ENCODE results near the gene CHRM5.
"Not testable (repeated sequence)": the region's sequence is repeated elsewhere in the genome, so short reads cannot be mapped to it uniquely, and the experiment has no call there.

Gene CHRM5

DNA sequence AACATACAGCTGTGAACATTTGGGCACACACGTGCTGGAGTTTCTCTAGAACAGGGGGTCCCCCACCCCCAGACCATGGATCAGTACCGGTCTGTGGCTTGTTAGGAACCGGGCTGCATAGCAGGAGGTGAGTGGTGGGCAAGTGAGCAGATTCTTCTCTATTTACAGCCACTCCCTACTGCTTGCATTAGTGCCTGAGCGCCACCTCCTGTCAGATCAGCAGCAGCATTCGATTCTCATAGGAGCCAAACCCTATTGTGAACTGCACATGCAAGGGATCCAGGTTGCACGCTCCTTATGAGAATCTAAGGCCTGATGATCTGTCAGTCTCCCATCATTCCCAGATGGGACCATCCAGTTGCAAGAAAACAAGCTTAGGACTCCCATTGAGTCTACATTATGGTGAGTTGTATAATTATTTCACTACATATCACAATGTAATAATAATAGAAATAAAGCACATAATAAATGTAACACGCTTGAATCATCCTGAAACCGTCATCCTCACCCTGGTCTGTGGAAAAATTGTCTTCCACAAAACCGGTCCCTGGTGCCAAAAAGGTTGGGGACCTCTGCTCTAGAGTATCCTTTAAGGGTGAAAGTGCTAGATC is 25.8 kb downstream of the CHRM5 start:
- DNase-seq = no peak

DNA sequence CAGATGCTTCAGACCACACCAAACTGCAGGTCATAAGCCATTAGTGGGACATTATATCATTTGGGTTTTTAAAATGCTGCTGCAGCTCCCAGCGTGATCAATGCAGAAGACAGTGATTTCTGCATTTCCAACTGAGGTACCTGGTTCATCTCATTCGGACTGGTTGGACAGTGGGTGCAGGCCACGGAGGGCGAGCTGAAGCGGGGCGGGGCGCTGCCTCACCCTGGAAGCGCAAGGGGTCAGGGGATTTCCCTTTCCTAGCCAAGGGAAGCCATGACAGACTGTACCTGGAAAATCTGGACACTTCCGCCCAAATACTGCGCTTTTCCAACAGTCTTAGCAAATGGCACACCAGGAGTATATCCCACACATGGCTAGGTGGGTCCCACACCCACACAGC is 27.4 kb downstream of the CHRM5 start:
- DNase-seq = not testable (repeated sequence)

DNA sequence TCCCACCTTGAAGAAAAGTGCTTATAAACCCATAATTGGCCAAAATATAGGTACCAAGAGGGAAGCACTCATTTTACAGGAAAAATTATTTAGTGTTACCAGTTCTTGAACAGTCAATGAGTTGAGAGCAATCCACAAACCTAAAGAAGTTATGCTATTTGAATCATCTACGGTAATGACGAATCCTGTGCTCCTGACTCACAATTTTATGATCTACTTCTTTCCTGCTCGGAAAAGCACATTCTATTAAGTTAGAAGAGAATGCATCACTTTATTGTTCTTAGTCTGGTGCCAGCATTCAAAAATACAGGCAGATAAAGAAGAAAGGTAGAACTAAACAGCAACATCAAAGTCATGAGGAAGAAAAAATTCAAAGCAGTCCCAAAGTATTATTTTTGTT is 33.2 kb downstream of the CHRM5 start:
- DNase-seq = no peak

- no peak for DNase-seq
These were observed 38.1 kb downstream of the CHRM5 start for GRCh38 chr15:34006381-34006780.

DNA sequence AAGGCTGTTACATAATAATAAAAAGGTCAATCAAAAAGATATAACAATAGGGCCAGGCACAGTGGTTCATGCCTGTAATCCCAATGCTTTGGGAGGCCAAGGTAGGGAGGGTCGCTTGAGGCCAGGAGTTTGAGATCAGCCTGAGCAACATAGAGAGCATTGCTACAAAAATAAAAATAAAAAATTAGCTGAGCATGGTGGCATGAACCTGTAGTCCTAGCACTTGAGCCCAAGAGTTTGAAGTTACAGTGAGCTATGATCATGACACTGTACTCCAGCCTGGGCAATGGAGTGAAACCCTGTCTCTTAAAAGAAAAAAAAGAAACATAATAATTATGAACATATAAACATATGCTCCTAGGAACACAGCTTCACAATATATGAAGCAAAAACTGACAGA is 41.4 kb downstream of the CHRM5 start:
- no peak for DNase-seq

DNA sequence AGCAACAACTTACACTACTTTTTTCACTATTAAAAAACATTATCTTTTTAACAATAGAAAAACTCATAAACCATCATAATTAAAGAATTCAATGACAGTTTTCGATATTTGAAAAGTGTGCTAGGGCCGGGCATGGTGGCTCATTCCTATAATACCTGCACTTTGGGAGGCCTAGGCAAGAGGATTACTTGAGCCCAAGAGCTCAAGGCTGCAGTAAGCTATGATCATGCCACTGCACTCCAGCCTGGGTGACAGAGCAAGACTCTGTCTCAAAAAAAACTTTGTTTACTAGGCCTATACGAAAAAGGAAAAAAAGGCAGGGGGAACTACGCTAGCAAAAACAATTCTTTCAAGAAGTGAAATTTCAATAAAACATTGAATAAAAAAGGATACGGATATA is 42.6 kb downstream of the CHRM5 start:
- no peak for DNase-seq

DNA sequence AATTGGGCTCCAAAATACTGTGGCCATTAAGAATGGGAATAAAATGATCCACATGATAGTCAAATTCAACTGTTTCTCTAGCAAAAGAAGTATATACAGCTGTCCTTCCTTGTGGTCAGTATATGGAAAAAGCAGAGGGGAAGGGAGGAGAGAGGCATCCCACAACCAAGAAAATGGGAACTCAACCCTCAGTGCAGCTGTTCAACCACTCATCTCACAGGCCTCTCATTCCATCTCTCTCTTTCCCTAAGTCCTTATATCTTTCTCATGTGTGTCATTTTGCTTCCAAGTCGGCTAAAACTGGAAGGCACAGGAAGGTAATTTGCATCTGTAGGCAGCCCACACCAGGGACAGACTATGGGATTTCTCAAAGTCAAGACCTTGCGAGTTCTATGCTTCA is 43.2 kb downstream of the CHRM5 start:
- no peak for DNase-seq

DNA sequence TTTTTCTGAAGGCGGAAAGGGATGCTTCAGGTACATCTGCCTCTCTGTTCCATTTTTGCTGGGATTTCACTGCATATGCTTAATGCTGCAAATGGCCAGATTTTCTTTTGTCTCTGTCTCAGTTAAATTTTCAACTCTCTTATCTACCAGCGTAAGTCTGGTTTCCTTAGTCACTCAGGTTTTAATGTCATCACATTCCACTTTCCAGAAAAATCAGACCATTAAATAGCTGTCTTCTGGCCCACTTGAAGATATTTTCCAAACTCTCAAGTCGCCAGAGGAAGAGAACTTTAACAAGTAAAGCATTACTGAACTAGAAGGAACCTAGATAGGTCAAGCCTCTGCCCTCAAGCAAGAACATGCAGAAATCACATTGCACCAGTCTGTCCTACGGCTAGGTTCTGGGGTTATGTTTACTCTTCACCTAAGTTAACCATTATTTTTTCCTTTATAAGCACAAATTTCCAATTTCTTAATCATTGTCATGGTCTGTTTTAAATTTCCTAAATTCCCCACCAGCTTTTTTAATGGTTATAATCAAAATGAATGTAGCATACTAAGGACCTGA is 44.2 kb downstream of the CHRM5 start:
- DNase-seq = no peak

GRCh38 chr15:34013746-34014145 is 45.4 kb downstream of the CHRM5 start:
- no peak for DNase-seq

DNA sequence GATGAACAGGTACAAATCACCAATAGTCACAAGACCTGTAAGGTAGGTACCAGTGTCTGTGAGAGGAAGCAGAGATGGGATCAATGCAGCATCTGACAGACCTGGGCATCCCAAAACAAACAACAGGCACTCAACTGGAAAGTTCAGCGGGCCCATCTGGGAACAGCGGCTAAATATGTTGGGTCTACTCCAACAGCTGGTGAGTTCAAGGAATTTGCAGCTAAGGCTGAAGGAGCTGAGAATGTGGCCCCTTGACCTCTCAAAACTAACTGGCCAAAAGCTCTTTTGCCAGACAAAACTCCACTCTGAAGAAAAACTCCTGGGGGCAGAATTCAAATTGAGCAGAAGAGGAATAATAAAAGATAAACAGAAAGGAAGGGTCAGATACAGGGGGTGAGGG is 46.3 kb downstream of the CHRM5 start:
- DNase-seq = no peak

DNA sequence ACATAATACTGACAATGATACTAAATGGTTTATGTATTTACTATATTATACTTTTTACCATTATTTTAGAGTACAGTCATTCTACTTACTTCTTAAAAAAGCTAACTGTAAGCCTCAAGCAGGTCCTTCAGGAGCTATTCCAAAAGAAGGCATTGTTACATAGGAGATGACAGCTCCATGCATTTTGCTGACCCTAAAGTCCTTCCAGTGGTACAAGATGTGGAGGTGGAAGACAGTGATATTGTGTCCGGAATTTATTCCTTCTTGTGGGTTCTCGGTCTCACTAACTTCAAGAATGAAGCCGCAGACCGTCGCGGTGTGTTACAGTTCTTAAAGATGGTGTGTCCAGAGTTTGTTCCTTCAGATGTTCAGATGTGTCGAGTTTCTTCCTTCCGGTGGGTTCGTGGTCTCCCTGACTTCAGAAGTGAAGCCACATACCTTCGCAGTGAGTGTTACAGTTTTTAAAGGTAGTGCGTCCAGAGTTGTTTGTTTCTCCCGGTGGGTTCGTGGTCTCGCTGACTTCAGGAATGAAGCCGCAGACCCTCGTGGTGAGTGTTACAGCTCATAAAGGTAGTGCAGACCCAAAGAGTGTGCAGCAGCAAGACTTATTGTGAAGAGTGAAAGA is 49.8 kb downstream of the CHRM5 start:
- no peak for DNase-seq

DNA sequence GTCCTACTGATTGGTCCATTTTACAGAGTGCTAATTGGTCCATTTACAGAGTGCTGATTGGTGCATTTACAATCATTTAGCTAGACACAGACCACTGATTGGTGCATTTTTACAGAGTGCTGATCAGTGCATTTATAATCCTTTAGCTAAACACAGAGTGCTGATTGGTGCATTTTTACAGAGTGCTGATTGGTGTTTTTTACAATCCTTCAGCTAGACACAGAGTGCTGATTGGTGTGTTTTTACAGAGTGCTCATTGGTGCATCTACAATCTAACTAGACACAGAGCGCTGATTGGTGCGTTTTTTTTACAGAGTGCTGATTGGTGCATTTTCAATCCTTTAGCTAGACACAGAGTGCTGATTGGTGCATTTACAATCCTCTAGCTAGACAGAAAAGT is 50.4 kb downstream of the CHRM5 start:
- not testable (repeated sequence) for DNase-seq

- DNase-seq = no peak
These were observed 51.2 kb downstream of the CHRM5 start for GRCh38 chr15:34019369-34019990.

DNA sequence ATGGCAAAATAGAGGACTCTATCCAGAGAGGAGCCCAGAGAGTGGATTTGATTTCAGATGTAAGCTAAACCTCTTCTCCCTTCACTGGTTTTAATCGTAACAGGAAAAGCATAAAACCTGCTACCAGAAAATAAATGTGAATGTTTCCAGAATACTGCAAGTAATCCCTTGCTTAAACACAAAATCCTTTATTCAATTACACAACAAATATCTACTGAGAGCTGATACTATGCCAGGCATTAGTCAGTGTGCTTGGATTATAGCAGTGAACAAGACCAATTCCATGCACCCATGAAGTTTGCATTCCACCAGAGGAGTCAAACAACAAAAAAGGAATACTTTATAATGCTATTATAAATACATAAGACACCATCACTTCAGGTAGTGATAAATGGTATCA is 55.6 kb downstream of the CHRM5 start:
- no peak for DNase-seq

- DNase-seq = no peak
These were observed 57.0 kb downstream of the CHRM5 start for GRCh38 chr15:34025252-34025651.

DNA sequence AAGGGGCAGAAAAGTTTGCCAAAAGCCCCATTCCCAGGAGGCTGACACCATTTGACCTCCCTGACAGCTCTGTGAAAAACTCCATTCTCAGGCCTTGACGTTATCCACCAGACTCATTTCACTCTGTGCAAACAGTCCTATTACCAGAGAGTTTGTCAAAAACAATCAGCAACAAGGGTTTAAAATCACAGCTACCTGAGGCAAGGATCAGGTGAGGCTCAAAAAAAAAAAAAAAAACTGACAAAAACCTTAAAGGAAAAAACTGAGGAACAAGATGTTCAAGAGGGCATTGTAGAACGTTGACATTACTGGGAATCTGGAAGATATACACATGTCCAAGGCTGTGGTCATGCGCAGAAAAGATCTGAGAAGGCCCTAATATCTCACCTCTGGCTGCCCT is 59.3 kb downstream of the CHRM5 start:
- DNase-seq = no peak

DNA sequence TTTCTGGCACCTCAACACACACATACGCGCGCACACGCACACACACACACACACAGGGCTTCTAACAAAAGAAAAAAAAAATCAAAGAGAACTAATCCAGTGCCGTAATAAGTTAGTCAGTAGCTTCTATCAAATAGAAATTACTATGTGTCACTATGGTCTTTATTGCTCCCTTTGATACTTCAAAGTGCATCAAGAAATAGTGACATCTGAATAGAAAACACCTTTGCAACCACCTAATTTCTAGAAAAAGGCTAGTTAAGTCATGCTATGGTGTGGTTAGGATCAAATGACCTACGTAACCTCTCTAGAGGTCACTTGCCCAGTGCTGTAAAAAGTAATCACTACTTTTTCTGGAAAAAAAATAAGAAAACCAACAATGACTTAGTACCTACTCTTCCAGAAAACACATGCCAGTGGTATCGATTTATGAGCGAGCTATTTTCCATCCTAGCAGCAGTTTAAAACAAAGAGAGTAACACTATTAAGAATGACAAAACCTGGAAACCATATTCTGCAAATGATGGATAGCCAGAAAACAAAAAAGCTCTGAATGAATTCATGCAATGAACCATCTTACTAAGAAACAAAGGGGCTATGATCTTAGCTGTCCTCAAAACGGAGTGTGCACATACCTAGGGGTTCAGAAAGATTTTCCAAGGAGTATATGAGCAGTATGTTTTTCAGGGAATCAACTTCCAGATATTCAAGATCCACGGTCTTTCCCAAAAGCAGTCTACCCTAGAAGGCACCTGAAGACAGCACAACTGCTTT is 63.9 kb downstream of the CHRM5 start:
- DNase-seq = no peak

DNA sequence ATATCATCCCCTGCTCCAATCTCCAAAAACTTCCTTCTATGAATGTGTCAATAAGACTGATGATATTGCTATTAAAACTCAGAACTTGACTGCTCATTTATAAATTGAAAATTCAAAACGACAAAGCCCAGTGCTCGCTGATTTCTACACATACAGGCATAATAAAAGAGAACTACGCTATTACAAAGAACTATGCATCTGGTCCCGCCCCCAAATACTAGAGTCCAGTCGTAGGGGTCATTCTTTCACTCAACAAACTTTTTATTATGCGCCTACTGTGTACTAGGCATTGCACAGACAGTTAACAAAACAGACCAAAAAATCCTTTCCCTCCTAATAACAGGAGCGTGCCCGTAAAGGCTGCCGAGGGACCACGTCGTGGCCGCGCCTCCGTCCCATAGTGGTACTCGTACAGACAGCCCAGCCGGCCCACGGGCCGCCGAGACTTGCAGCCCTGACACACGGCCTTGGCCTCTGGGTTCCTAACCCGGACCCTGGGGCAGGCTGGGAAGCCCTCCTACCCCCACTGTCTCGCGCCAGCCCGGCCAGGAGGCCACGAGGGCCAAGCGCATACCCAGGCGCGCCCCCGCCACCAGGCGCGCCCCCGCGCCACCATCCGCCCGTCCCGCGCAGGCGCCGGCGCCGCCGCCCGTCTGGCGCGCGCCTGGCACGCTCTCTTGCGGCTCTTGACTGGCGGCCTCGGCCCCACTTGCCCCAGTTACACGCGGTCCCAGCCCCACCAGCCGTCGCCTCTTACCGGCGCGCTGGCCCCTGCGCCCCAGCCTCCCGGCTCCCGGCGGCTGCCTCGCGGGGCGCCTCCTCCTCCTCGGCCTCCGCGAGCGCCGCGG is 70.0 kb downstream of the CHRM5 start:
- DNase-seq = peak; percentile 91

- DNase-seq = peak; percentile 86
These were observed 70.8 kb downstream of the CHRM5 start, which contains the start of gene AVEN for GRCh38 chr15:34038871-34039789. AVEN (minus strand) TSS chr15:34039204; CDS start chr15:34039046, 158 bp downstream.

DNA sequence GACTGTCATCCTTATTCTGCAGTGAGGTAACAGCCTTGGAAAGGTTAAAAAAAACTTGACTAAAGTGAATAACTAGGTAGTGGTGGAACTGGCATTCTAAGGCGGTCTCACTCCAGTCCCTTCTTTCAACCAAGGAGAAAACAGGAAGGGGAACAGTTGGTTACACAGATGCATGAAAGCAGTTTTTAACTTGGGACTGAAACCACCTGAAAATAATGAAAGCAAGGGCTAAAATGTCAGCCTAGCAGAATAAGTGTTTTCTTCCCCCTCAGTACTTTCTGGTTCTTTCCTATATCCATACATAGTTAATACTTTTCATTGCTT is 71.5 kb downstream of the CHRM5 start:
- no peak for DNase-seq

- no peak for DNase-seq
These were observed 75.1 kb downstream of the CHRM5 start for GRCh38 chr15:34043391-34043790.

DNA sequence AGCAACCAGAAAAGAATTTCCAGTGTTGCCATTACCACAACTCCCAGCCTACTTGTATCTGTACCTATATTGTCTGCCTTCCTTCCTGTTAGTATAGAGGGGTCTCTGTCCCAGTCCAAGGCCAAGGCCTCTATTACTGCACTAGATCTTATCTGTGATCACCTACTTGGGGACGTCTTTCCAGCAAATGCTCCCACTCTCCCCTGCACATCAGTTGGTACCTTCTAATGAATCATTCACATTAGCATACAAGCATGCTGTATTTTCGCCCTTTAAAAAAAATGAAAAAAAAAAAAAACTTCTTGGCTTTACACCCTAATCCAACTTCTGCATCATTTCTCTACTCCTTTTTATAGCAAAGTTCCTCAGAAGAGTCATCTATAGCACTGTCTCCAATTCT is 75.5 kb downstream of the CHRM5 start:
- DNase-seq = no peak
